Cardiac fibroblast (primary cell): Measurements from ENCODE around the gene TOMM7.
A peak's percentile ranks its signal among the peaks of the same experiment; 100 is the strongest.

Source experiments
- DNase-seq, 2 donors: peaks; one replicate each; pipeline versions ENCODE4 v3.0.0 to v3.0.0-alpha.2; 2010; ENCODE audit warnings: low read depth in 2 of 2
- H3K4me3 ChIP-seq, 2 donors: replicated peaks in 1 of 2; 1 replicate in 1 of 2; 2 replicates in 1 of 2; pipeline ENCODE4 v1.5.1; 2011; ENCODE audit warnings: low read depth in 2 of 2, low read length in 2 of 2, mild to moderate bottlenecking in 2 of 2, moderate library complexity in 1 of 2
- TF ChIP-seq, protein P1 (sequence below): IDR thresholded peaks from one replicate; pipeline ENCODE4 v1.5.1; 2011; ENCODE audit warnings: low read depth, mild to moderate bottlenecking, low read length, inconsistent platforms

The TOMM7 gene

DNA sequence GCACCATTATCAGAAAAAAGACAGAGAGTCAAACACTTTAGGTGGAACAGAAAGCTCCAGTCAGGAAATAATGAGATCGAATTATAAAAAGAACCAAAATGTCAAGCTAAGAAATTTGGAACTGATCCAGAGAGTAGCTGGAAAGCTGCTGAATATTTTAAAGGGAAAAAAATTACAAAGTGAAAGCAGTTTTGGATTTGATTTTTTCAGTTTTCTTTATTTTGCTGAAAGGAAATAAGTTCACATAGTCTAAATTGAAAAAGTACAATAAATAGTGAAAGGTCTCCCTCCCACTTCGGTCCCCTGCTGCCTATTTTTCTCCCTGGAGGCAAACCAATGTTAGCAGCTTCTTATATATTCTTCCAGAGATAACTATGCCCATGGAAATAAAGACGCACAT is 11.3 kb upstream of the TOMM7 start:
- DNase-seq, result peak in 1 of 2 donors; percentile 36
- TF ChIP-seq, protein P1, sequence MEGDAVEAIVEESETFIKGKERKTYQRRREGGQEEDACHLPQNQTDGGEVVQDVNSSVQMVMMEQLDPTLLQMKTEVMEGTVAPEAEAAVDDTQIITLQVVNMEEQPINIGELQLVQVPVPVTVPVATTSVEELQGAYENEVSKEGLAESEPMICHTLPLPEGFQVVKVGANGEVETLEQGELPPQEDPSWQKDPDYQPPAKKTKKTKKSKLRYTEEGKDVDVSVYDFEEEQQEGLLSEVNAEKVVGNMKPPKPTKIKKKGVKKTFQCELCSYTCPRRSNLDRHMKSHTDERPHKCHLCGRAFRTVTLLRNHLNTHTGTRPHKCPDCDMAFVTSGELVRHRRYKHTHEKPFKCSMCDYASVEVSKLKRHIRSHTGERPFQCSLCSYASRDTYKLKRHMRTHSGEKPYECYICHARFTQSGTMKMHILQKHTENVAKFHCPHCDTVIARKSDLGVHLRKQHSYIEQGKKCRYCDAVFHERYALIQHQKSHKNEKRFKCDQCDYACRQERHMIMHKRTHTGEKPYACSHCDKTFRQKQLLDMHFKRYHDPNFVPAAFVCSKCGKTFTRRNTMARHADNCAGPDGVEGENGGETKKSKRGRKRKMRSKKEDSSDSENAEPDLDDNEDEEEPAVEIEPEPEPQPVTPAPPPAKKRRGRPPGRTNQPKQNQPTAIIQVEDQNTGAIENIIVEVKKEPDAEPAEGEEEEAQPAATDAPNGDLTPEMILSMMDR, result no peak
- H3K4me3 ChIP-seq, result no peak overlapping the region

DNA sequence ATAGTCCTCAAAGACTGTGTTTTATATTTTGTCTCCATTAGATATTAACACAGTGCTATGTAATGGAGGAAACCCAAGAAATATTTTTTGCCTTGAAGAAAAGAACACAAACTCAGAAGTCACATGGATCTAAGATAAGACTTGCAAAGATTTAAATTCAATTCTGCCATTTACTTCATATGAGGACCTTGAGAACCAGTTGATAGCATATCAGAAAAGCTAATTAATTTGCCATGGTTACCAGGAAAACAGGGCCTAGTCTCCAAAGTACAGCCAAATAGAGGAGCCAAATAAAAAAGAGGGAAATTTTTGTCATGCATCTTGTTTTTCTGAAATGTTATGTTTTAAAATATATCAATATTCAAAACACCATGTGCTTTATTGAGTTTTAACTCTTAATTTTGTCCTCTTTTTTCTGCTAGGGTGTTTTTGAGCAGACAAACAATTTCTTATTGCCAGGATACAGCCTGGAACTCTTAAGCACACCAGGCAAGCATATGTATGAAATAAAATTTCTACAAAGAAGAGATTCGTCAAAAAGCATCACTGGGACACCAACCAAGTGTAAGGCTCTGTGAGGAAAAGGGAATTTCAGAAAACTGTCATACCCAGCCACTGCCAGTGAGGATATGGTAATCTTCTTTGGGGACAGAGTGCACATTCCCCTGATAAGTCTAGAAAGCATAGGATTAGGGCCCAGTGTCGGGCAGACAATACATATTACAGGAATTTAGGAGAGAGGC is 10.6 kb upstream of the TOMM7 start:
- no peak for DNase-seq
- no peak overlapping the region for H3K4me3 ChIP-seq
- TF ChIP-seq, protein P1, result no peak

DNA sequence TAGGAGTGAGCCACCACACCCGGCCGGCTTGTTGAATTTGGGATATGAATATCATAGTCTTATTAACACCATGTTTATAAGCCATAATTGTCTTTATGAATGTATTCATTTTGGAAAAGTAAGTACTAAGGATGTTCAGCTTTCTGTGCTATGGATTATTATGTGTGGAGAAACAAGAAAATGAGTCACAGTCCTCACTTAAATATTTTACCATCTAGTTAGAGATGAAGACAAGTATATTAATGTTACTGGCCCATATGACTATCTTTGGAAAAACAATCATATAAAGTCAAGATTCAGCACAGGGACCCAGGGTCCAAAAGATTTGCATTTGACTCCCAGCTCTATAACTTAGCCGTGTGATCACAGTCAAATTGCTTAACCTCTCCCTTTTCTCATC is 9.8 kb upstream of the TOMM7 start:
- no peak for DNase-seq
- H3K4me3 ChIP-seq, result no peak overlapping the region
- TF ChIP-seq, protein P1, result no peak

- DNase-seq, result no peak
- TF ChIP-seq, protein P1, result no peak
Measured at GRCh38 chr7:22831602-22832305, 9.1 kb upstream of the TOMM7 start.

GRCh38 chr7:22827563-22827962 is 4.9 kb upstream of the TOMM7 start:
- H3K4me3 ChIP-seq, result no peak overlapping the region
- DNase-seq, result no peak
- TF ChIP-seq, protein P1, result no peak

More at GRCh38 chr7:22831602-22832305, 9.1 kb upstream of the TOMM7 start:
- H3K4me3 ChIP-seq, result no peak overlapping the region

DNA sequence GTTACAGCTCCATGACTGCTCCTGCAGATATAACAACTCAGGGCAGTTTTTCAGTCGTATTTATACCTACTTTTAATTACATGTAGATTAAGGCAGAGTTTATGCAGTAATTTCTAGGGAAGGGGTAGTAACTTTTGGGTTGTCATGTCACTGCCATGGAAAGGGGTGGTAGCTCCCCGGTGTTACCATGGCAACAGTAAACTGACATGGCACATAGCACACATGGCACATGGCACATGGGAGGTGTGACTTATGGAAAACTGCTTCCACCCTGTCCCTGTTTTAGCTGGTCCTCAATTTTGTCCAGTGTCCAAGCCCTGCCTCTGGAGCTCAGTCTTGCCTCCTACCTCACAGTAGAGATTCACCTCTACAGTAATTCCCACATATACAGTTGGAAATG is 3.9 kb upstream of the TOMM7 start:
- TF ChIP-seq, protein P1, result no peak
- H3K4me3 ChIP-seq, result no peak overlapping the region
- DNase-seq, result no peak
